Osteoblast (primary cell): Measurements from ENCODE around the gene DNMT3B. TPM values are rescaled to one million over a fixed set of nuclear protein-coding genes. Genes with fewer than 3 reads are reported as not detected.
A peak's percentile ranks its signal among the peaks of the same experiment; 100 is the strongest.

Experiments used
- DNase-seq: peaks from one replicate; pipeline ENCODE4 v3.0.0; 2011; ENCODE audit warnings: low spot score, mixed read lengths; ENCODE audit not compliant: insufficient read length; ENCODE audit errors: missing footprints
- H2AFZ ChIP-seq: 2 replicates; pipeline ENCODE4 v1.6.0; 2011; ENCODE audit warnings: mild to moderate bottlenecking, low read length
- H3K27ac ChIP-seq: 2 replicates; pipeline ENCODE4 v1.5.1; 2011; ENCODE audit warnings: mild to moderate bottlenecking, low read depth, low read length, moderate library complexity
- H3K27me3 ChIP-seq: 2 replicates; pipeline ENCODE4 v1.6.0; 2012; ENCODE audit warnings: mild to moderate bottlenecking, control low read depth, inconsistent platforms, low read length, moderate library complexity; ENCODE audit not compliant: insufficient read depth
- H3K36me3 ChIP-seq: 2 replicates; pipeline ENCODE4 v1.5.1; 2011; ENCODE audit warnings: mild to moderate bottlenecking, low read length, control low read depth, moderate library complexity; ENCODE audit not compliant: insufficient read depth
- H3K4me1 ChIP-seq: 2 replicates; pipeline ENCODE4 v1.5.1; 2011; ENCODE audit warnings: mild to moderate bottlenecking, low read length, control low read depth, moderate library complexity; ENCODE audit not compliant: insufficient read depth
- H3K4me2 ChIP-seq: 2 replicates; pipeline ENCODE4 v1.6.0; 2011; ENCODE audit warnings: mild to moderate bottlenecking, low read length; ENCODE audit not compliant: insufficient read depth
- H3K4me3 ChIP-seq: fragments of 200-600 bp; sonication (generic); 3 replicates; pipeline ENCODE4 v1.5.1; 2012; ENCODE audit warnings: mild to moderate bottlenecking, low read length, inconsistent platforms; ENCODE audit not compliant: insufficient read depth
- H3K79me2 ChIP-seq: 2 replicates; pipeline ENCODE4 v1.6.0; 2012; ENCODE audit warnings: mild to moderate bottlenecking, low read length, control low read depth, inconsistent platforms; ENCODE audit not compliant: insufficient read depth
- H3K9me3 ChIP-seq: 2 replicates; pipeline ENCODE4 v1.5.1; 2011; ENCODE audit warnings: low read depth, low read length, control low read depth
- H4K20me1 ChIP-seq: 2 replicates; pipeline ENCODE4 v1.6.0; 2012; ENCODE audit warnings: mild to moderate bottlenecking, low read length, control low read depth; ENCODE audit not compliant: insufficient read depth
- total RNA-seq: library from RNA; depleted of rRNA; stranded (reverse); fragments of >200 nt; gene quantifications from 2 replicates; pipeline ENCODE4 v1.2.3, GENCODE V29; 2012
- TF ChIP-seq, protein P1 (sequence below): IDR thresholded peaks from 2 replicates; pipeline ENCODE4 v1.5.1; 2011; ENCODE audit warnings: mild to moderate bottlenecking, low read depth, low read length, moderate library complexity; ENCODE audit errors: extremely low read depth

DNMT3B gene
- total RNA-seq, 1 donor = 2.5 TPM

DNA sequence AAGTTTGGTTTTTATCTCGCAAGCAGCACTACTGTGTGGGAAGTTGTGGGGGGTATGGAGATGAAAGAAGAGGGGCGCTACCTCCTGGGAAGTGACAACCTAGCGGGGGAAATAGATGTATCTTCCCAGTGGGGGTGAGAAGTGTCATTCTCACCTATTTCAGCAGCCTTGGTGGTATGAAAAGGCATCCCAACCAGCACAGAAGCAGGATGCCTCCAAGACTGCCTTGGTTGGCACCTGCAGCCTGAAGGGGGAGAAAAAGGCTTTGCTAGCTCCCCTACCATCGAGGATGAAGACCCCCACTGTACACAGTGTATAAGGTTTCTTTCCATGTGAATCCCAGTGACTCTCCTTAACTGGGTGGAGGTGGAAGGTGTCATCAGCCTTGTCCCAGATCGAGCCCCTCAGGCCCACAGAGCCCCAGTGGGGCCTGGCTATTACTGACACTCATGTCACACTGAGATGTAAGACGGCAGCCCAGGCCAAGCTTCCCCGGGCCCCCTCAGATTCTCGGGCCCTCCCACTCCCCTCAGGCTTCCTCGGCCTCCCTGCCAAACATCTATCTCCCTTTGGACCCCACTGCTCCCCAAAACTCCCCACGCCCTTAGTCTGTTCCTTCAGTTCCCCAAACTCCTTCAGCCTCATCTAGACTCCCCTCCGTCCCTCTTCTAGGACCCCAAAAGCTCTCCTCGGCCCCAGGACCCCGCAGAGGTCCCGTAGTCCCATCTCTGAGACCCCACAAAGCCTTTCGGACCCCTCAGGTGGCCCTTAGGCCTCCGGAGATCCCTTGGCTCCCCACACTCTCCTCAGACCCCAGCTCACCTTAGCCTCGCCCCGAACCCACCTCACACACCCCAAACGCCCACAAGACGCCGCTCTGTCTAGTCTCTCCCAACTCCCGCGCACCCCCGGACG, 19.6 kb upstream of the DNMT3B start:
- H3K36me3 ChIP-seq = no peaks in the 10 kb centered on the region
- H3K4me2 ChIP-seq = peak overlapping the region; percentile 88
- H2AFZ ChIP-seq = peak overlapping the region; percentile 77
- H3K27me3 ChIP-seq = no peaks in the 10 kb centered on the region
- H4K20me1 ChIP-seq = no peaks in the 10 kb centered on the region
- peak overlapping the region; percentile 66 for H3K27ac ChIP-seq
- H3K4me3 ChIP-seq = peak overlapping the region; percentile 85
- H3K4me1 ChIP-seq = peaks cover 38% of the 10 kb centered on the region
- no peaks in the 10 kb centered on the region for H3K9me3 ChIP-seq
- TF ChIP-seq, protein P1, sequence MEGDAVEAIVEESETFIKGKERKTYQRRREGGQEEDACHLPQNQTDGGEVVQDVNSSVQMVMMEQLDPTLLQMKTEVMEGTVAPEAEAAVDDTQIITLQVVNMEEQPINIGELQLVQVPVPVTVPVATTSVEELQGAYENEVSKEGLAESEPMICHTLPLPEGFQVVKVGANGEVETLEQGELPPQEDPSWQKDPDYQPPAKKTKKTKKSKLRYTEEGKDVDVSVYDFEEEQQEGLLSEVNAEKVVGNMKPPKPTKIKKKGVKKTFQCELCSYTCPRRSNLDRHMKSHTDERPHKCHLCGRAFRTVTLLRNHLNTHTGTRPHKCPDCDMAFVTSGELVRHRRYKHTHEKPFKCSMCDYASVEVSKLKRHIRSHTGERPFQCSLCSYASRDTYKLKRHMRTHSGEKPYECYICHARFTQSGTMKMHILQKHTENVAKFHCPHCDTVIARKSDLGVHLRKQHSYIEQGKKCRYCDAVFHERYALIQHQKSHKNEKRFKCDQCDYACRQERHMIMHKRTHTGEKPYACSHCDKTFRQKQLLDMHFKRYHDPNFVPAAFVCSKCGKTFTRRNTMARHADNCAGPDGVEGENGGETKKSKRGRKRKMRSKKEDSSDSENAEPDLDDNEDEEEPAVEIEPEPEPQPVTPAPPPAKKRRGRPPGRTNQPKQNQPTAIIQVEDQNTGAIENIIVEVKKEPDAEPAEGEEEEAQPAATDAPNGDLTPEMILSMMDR = no peak
- peak; percentile 60 for DNase-seq
- peaks cover 61% of the 10 kb centered on the region for H3K79me2 ChIP-seq

DNA sequence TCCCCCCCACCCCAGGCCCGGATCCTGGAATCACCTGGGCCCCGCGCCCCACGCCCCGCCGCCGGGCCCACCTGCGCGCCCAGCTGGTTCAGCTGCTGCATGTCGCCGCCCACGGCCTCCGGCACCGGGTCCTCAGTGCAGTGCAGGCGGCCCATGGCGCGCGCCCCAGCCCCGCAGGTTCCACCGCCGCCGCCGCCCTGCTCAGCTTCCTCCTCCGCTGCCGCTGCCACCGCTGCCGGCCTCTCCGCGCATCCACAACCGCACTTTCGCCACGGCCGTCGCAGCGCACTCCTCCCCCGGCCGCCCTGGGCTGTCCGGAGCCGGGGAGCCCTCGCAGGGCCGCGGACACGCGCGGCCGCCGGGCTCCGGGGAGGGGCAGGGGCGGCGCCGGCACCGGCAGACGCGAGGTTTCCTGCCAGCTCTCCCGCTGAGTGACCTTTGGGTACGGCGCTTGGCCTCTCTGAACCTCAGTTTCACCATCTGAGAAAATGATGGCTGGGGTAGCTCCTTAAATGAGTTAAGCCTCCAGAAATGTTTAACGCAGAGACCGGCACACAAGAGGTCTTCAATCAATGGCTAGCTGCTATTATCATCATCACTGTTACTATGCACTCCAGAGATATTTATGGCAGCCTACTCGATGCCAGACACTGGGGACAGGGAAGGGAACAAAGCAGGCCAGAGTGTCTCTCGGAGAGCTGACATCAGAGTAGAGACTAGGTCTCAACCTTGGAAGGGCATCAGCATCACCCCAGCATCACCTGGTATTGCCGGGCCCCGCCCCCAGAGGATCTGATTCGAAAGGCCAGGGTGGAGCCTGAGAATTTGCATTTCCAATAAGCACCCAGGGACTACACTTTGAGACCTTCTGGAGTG, 18.7 kb upstream of the DNMT3B start, which contains the start of gene COMMD7:
TSS of gene COMMD7 (minus strand) at position 231 of the 876 bp plus-strand sequence. CDS start at position 155, 76 bp downstream.
- no peaks in the 10 kb centered on the region for H3K9me3 ChIP-seq
- peak within 1 kb of the TSS; percentile 85 for H3K4me3 ChIP-seq
- DNase-seq = peak; percentile 83
- no peaks in the 10 kb centered on the region for H3K36me3 ChIP-seq
- no peaks in the 10 kb centered on the region for H4K20me1 ChIP-seq
- TF ChIP-seq, protein P1 = no peak
- H3K27me3 ChIP-seq = no peaks in the 10 kb centered on the region
- peaks cover 61% of the 10 kb centered on the region for H3K79me2 ChIP-seq
- peak within 1 kb of the TSS; percentile 88 for H3K4me2 ChIP-seq
- H3K27ac ChIP-seq = peak within 1 kb of the TSS; percentile 74
- peaks cover 30% of the 10 kb centered on the region for H3K4me1 ChIP-seq
- peak within 1 kb of the TSS; percentile 93 for H2AFZ ChIP-seq

DNA sequence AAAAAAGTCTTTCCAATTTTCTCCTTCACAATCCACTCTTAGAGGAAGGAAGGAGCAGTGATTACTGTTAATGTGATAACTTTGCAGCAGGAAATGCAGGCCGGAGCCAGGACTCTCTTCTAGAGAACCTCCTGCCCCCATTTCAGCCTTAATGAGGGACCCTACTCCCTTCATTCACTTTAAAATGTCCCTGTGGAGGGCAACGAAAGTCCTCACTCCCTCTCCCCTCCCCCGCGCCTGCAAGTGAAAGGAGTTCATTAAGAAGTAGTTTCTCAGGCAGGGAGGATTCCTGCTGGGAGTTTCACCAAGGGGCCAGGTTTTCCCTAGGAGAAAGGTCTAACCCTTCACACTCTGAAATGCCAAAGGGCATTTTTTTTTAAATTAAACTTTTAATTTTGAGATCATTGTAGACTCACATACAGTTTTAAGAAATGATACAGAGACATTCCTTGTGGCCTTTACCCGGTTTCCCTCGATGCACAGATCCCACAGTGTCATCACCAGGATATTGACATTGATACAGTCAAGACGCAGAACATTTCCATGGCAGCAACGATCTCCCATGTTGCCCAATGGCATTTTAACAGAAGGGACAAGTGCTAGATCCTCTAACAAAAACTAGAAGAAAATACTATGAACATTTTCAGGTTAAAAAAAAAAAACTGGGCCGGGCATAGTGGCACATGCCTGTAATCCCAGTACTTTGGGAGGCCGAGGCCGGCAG, 12.1 kb upstream of the DNMT3B start:
- DNase-seq = no peak
- TF ChIP-seq, protein P1 = no peak
- H3K36me3 ChIP-seq = no peaks in the 10 kb centered on the region
- H3K27me3 ChIP-seq = no peaks in the 10 kb centered on the region
- H3K9me3 ChIP-seq = no peaks in the 10 kb centered on the region
- H3K4me2 ChIP-seq = no peak overlapping the region
- H2AFZ ChIP-seq = peak overlapping the region; percentile 81
- peaks cover under 1% of the 10 kb centered on the region for H3K79me2 ChIP-seq
- no peaks in the 10 kb centered on the region for H4K20me1 ChIP-seq
- H3K4me3 ChIP-seq = no peak overlapping the region
- H3K27ac ChIP-seq = no peak overlapping the region
- peaks cover 36% of the 10 kb centered on the region for H3K4me1 ChIP-seq
